ENCODE results near the gene SEMA3B.

The SEMA3B gene

GRCh38 chr3:50230104-50230793, 38.7 kb upstream of the SEMA3B start:
- TF ChIP-seq POLR2A (IDR thresholded peaks at IDR 0.05; ENCODE audit: low read depth, low read length) (no peak), TAF1 (IDR thresholded peaks at IDR 0.05; ENCODE audit: borderline replicate concordance, low read depth, low read length) (no peak), POLR2AphosphoS5 (IDR thresholded peaks at IDR 0.05; ENCODE audit: low read depth, low read length) (no peak)
- DNase-seq (ENCODE audit: insufficient read length), result no peak
- FAIRE-seq, result no peak

GRCh38 chr3:50230794-50231125, 38.2 kb upstream of the SEMA3B start:
- no peak for FAIRE-seq
- no peak for DNase-seq (ENCODE audit: insufficient read length)
- TF ChIP-seq POLR2A (IDR thresholded peaks at IDR 0.05; ENCODE audit: low read depth, low read length) (no peak), POLR2AphosphoS5 (IDR thresholded peaks at IDR 0.05; ENCODE audit: low read depth, low read length) (no peak), TAF1 (IDR thresholded peaks at IDR 0.05; ENCODE audit: borderline replicate concordance, low read depth, low read length) (no peak)

- no peak for TF ChIP-seq POLR2AphosphoS5 (IDR thresholded peaks at IDR 0.05; ENCODE audit: low read depth, low read length)
- TF ChIP-seq TAF1 (IDR thresholded peaks at IDR 0.05; ENCODE audit: borderline replicate concordance, low read depth, low read length), result no peak
- no peak for TF ChIP-seq POLR2A (IDR thresholded peaks at IDR 0.05; ENCODE audit: low read depth, low read length)
- FAIRE-seq (no peak), DNase-seq (ENCODE audit: insufficient read length) (no peak)
Observed at GRCh38 chr3:50231581-50231980, 37.4 kb upstream of the SEMA3B start.

- DNase-seq (ENCODE audit: insufficient read length) (no peak), FAIRE-seq (no peak)
- TF ChIP-seq POLR2AphosphoS5 (IDR thresholded peaks at IDR 0.05; ENCODE audit: low read depth, low read length), result no peak
- no peak for TF ChIP-seq POLR2A (IDR thresholded peaks at IDR 0.05; ENCODE audit: low read depth, low read length)
- TF ChIP-seq TAF1 (IDR thresholded peaks at IDR 0.05; ENCODE audit: borderline replicate concordance, low read depth, low read length), result no peak
Observed at GRCh38 chr3:50232303-50232702, 36.6 kb upstream of the SEMA3B start.

- TF ChIP-seq POLR2AphosphoS5 (IDR thresholded peaks at IDR 0.05; ENCODE audit: low read depth, low read length) (no peak), POLR2A (IDR thresholded peaks at IDR 0.05; ENCODE audit: low read depth, low read length) (no peak)
- DNase-seq (ENCODE audit: insufficient read length) (no peak), FAIRE-seq (no peak)
Observed at GRCh38 chr3:50233176-50233575, 35.8 kb upstream of the SEMA3B start.

GRCh38 chr3:50235716-50236483, 33.0 kb upstream of the SEMA3B start, which contains the start of gene GNAI2:
TSS of gene GNAI2 (plus strand) at chr3:50236204. CDS start at chr3:50236336, 132 bp downstream.
- TF ChIP-seq TAF1 (IDR thresholded peaks at IDR 0.05; ENCODE audit: borderline replicate concordance, low read depth, low read length) (peak; percentile 97), POLR2AphosphoS5 (IDR thresholded peaks at IDR 0.05; ENCODE audit: low read depth, low read length) (peak; percentile 87), POLR2A (IDR thresholded peaks at IDR 0.05; ENCODE audit: low read depth, low read length) (peak; percentile 94)
- FAIRE-seq (peak; percentile 100), DNase-seq (ENCODE audit: insufficient read length) (peak; percentile 99)

- FAIRE-seq (no peak), DNase-seq (ENCODE audit: insufficient read length) (no peak)
- no peak for TF ChIP-seq POLR2AphosphoS5 (IDR thresholded peaks at IDR 0.05; ENCODE audit: low read depth, low read length)
- no peak for TF ChIP-seq POLR2A (IDR thresholded peaks at IDR 0.05; ENCODE audit: low read depth, low read length)
- TF ChIP-seq TAF1 (IDR thresholded peaks at IDR 0.05; ENCODE audit: borderline replicate concordance, low read depth, low read length), result no peak
Observed at GRCh38 chr3:50236484-50237132, 32.3 kb upstream of the SEMA3B start.

GRCh38 chr3:50237133-50237651, 31.8 kb upstream of the SEMA3B start:
- peak; percentile 88 for FAIRE-seq
- no peak for TF ChIP-seq TAF1 (IDR thresholded peaks at IDR 0.05; ENCODE audit: borderline replicate concordance, low read depth, low read length)
- no peak for TF ChIP-seq POLR2A (IDR thresholded peaks at IDR 0.05; ENCODE audit: low read depth, low read length)
- no peak for TF ChIP-seq POLR2AphosphoS5 (IDR thresholded peaks at IDR 0.05; ENCODE audit: low read depth, low read length)

GRCh38 chr3:50237754-50238548, 31.0 kb upstream of the SEMA3B start:
- peak; percentile 93 for DNase-seq (ENCODE audit: insufficient read length)
- TF ChIP-seq POLR2AphosphoS5 (IDR thresholded peaks at IDR 0.05; ENCODE audit: low read depth, low read length) (peak; percentile 77; the same call in 1 of the 2 replicates), POLR2A (IDR thresholded peaks at IDR 0.05; ENCODE audit: low read depth, low read length) (peak; percentile 81), TAF1 (IDR thresholded peaks at IDR 0.05; ENCODE audit: borderline replicate concordance, low read depth, low read length) (peak; percentile 81)
- peak; percentile 97 for FAIRE-seq

More at GRCh38 chr3:50237133-50237651, 31.8 kb upstream of the SEMA3B start:
- no peak for DNase-seq (ENCODE audit: insufficient read length)

GRCh38 chr3:50238549-50239026, 30.4 kb upstream of the SEMA3B start:
- DNase-seq (ENCODE audit: insufficient read length), result no peak
- no peak for TF ChIP-seq POLR2A (IDR thresholded peaks at IDR 0.05; ENCODE audit: low read depth, low read length)
- no peak for TF ChIP-seq POLR2AphosphoS5 (IDR thresholded peaks at IDR 0.05; ENCODE audit: low read depth, low read length)
- no peak for TF ChIP-seq TAF1 (IDR thresholded peaks at IDR 0.05; ENCODE audit: borderline replicate concordance, low read depth, low read length)
- FAIRE-seq, result peak; percentile 40

Data from GM12892 (cell line).